ENCODE results near the gene KRT23.

DNA sequence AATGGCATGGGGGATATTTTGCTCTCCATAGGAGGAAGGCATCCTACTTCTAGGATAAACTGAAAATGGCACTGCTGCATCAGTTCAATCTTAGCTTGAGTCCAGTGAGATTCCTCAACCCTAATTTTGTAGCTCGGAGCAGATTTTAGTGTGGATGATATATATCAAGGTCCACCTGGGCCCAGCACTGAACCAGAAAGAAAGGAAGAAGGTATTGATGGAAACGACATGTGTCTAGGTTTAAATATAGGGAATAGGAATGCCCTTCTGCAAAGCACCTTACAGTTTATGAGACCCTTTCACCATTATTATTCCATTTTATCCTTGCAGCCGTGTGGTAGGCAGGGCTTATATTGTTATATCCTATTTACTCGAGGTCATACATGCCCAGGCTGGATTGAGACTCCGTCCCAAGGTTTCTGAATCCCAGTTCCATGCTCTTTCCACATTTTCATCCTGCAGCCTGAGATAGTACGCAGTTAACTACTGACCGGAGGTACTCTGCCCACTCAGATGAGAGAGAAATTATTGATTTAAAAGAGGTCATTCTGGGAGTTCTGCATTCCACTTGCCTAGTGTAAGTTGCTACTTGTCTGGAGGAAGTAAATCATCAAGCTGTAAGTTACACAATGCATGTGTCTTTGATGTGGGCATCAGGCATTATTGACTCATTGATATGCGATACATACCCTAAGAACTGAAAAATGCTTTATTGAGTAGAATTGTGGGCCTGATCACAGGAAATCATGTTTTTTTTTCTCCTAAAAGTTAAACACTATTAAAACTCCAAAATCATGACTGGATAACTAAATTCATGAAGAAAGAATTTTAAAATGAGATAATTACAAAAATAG lies 19.2 kb upstream of the KRT23 start:
- peak; percentile 100 for TF ChIP-seq HDAC2 (CRISPR knock-in tag; IDR thresholded peaks at IDR 0.05)
- TF ChIP-seq, protein P1, sequence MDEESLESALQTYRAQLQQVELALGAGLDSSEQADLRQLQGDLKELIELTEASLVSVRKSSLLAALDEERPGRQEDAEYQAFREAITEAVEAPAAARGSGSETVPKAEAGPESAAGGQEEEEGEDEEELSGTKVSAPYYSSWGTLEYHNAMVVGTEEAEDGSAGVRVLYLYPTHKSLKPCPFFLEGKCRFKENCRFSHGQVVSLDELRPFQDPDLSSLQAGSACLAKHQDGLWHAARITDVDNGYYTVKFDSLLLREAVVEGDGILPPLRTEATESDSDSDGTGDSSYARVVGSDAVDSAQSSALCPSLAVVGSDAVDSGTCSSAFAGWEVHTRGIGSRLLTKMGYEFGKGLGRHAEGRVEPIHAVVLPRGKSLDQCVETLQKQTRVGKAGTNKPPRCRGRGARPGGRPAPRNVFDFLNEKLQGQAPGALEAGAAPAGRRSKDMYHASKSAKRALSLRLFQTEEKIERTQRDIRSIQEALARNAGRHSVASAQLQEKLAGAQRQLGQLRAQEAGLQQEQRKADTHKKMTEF (CRISPR knock-in tag; IDR thresholded peaks at IDR 0.05) = peak; percentile 99
- no peak for TF ChIP-seq ZNF839 (CRISPR knock-in tag; IDR thresholded peaks at IDR 0.05; ENCODE audit: borderline replicate concordance)
- TF ChIP-seq, protein P2, sequence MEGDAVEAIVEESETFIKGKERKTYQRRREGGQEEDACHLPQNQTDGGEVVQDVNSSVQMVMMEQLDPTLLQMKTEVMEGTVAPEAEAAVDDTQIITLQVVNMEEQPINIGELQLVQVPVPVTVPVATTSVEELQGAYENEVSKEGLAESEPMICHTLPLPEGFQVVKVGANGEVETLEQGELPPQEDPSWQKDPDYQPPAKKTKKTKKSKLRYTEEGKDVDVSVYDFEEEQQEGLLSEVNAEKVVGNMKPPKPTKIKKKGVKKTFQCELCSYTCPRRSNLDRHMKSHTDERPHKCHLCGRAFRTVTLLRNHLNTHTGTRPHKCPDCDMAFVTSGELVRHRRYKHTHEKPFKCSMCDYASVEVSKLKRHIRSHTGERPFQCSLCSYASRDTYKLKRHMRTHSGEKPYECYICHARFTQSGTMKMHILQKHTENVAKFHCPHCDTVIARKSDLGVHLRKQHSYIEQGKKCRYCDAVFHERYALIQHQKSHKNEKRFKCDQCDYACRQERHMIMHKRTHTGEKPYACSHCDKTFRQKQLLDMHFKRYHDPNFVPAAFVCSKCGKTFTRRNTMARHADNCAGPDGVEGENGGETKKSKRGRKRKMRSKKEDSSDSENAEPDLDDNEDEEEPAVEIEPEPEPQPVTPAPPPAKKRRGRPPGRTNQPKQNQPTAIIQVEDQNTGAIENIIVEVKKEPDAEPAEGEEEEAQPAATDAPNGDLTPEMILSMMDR (CRISPR knock-in tag; IDR thresholded peaks at IDR 0.05) = 0 out of 2 replicates have a peak, but pooled peaks have one; percentile 21
- TF ChIP-seq, protein P3, sequence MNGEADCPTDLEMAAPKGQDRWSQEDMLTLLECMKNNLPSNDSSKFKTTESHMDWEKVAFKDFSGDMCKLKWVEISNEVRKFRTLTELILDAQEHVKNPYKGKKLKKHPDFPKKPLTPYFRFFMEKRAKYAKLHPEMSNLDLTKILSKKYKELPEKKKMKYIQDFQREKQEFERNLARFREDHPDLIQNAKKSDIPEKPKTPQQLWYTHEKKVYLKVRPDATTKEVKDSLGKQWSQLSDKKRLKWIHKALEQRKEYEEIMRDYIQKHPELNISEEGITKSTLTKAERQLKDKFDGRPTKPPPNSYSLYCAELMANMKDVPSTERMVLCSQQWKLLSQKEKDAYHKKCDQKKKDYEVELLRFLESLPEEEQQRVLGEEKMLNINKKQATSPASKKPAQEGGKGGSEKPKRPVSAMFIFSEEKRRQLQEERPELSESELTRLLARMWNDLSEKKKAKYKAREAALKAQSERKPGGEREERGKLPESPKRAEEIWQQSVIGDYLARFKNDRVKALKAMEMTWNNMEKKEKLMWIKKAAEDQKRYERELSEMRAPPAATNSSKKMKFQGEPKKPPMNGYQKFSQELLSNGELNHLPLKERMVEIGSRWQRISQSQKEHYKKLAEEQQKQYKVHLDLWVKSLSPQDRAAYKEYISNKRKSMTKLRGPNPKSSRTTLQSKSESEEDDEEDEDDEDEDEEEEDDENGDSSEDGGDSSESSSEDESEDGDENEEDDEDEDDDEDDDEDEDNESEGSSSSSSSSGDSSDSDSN (CRISPR knock-in tag; IDR thresholded peaks at IDR 0.05) = peak; percentile 66
- TF ChIP-seq, protein P4, sequence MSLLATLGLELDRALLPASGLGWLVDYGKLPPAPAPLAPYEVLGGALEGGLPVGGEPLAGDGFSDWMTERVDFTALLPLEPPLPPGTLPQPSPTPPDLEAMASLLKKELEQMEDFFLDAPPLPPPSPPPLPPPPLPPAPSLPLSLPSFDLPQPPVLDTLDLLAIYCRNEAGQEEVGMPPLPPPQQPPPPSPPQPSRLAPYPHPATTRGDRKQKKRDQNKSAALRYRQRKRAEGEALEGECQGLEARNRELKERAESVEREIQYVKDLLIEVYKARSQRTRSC (CRISPR knock-in tag; IDR thresholded peaks at IDR 0.05; ENCODE audit: low read depth) = no peak
- no peak for TF ChIP-seq ZKSCAN1 (IDR thresholded peaks at IDR 0.05; ENCODE audit: low read length)
- no peak for TF ChIP-seq IRF1 (CRISPR knock-in tag; IDR thresholded peaks at IDR 0.05; ENCODE audit: low read depth)
- no peak for TF ChIP-seq ZNF776 (CRISPR knock-in tag; IDR thresholded peaks at IDR 0.05)
- no peak for TF ChIP-seq ZSCAN30 (CRISPR knock-in tag; IDR thresholded peaks at IDR 0.05)
- peak; percentile 74 for TF ChIP-seq CREB1 (IDR thresholded peaks at IDR 0.05)
- peak; percentile 91 for TF ChIP-seq CREB1 (CRISPR knock-in tag; IDR thresholded peaks at IDR 0.05)
